ENCODE results near the gene DLGAP1. TPM values are rescaled to one million over a fixed set of nuclear protein-coding genes. Genes with fewer than 3 reads are reported as not detected.

DLGAP1 gene
- total RNA-seq, 1 donor from 2014 or later = 2.0 TPM

- H3K4me1 ChIP-seq = no peaks in the 10 kb centered on the region
- H3K9me3 ChIP-seq = no peaks in the 10 kb centered on the region
- H3K36me3 ChIP-seq = no peaks in the 10 kb centered on the region
- intact Hi-C loops (cut with DNase I) = no loop called here
- TF ChIP-seq CTCF (IDR thresholded peaks at IDR 0.05) = no peak
- no peak overlapping the region for H3K27ac ChIP-seq
- no peaks in the 10 kb centered on the region for H3K27me3 ChIP-seq
- no peak overlapping the region for H3K4me3 ChIP-seq
- no peak for DNase-seq (ENCODE audit: low spot score in 2 of 2)
Observed at GRCh38 chr18:3826021-3826420, 629.1 kb downstream of the DLGAP1 start.

- Histone ChIP-seq H3K27ac (no peak overlapping the region), H3K9me3 (no peaks in the 10 kb centered on the region), H3K27me3 (no peaks in the 10 kb centered on the region), H3K36me3 (no peaks in the 10 kb centered on the region), H3K4me3 (no peak overlapping the region), H3K4me1 (no peaks in the 10 kb centered on the region)
- intact Hi-C loops (cut with DNase I) = no loop called here
- no peak for DNase-seq (ENCODE audit: low spot score in 2 of 2)
- no peak for TF ChIP-seq CTCF (IDR thresholded peaks at IDR 0.05)
Observed at GRCh38 chr18:3824101-3824500, 631.0 kb downstream of the DLGAP1 start.

- H3K27ac ChIP-seq = no peak overlapping the region
Observed at GRCh38 chr18:3823073-3823472, 632.0 kb downstream of the DLGAP1 start.

GRCh38 chr18:3821524-3821923 is 633.6 kb downstream of the DLGAP1 start:
- Histone ChIP-seq H3K27ac (no peak overlapping the region), H3K9me3 (no peaks in the 10 kb centered on the region), H3K4me3 (no peak overlapping the region), H3K4me1 (no peaks in the 10 kb centered on the region), H3K27me3 (no peaks in the 10 kb centered on the region), H3K36me3 (no peaks in the 10 kb centered on the region)
- no peak for DNase-seq (ENCODE audit: low spot score in 2 of 2)
- TF ChIP-seq CTCF (IDR thresholded peaks at IDR 0.05) = no peak
- intact Hi-C loops (cut with DNase I) = no loop called here

More at GRCh38 chr18:3823073-3823472, 632.0 kb downstream of the DLGAP1 start:
- intact Hi-C loops (cut with DNase I) = no loop called here
- no peaks in the 10 kb centered on the region for H3K9me3 ChIP-seq
- H3K27me3 ChIP-seq = no peaks in the 10 kb centered on the region
- TF ChIP-seq CTCF (IDR thresholded peaks at IDR 0.05) = no peak
- no peaks in the 10 kb centered on the region for H3K4me1 ChIP-seq
- H3K4me3 ChIP-seq = no peak overlapping the region
- DNase-seq (ENCODE audit: low spot score in 2 of 2) = no peak
- no peaks in the 10 kb centered on the region for H3K36me3 ChIP-seq

GRCh38 chr18:3819961-3820360 is 635.1 kb downstream of the DLGAP1 start:
- Histone ChIP-seq H3K4me1 (no peaks in the 10 kb centered on the region), H3K4me3 (no peak overlapping the region), H3K36me3 (no peaks in the 10 kb centered on the region), H3K27me3 (no peaks in the 10 kb centered on the region), H3K9me3 (no peaks in the 10 kb centered on the region), H3K27ac (no peak overlapping the region)
- intact Hi-C loops (cut with DNase I) = no loop called here
- no peak for DNase-seq (ENCODE audit: low spot score in 2 of 2)
- no peak for TF ChIP-seq CTCF (IDR thresholded peaks at IDR 0.05)

All from ascending aorta (tissue), 2 donors.